ENCODE data around the gene THY1.
"Not testable (repeated sequence)": the region's sequence is repeated elsewhere in the genome, so short reads cannot be mapped to it uniquely, and the experiment has no call there.

Gene THY1

DNA sequence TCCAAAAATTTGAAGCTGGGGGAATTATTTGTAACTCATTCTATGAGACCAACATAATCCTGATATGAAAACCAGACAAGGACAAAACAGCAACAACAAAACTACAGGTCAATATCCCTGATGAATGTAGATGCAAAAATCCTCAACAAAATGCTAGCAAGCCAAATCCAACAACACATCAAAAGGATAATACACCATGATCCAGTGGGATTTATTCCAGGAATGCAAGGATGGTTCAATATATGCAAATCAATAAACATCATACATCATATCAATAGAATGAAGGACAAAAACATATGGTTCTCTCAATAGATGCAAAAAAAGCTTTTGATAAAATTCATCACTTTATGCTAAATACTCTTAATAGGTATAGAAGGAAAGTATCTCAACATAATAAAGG, 22.1 kb downstream of the THY1 start:
- no peak for DNase-seq (ENCODE audit: insufficient read length, low spot score)
- TF ChIP-seq TAF1 (IDR thresholded peaks at IDR 0.05; ENCODE audit: low read depth, low read length) (no peak), POLR2A (IDR thresholded peaks at IDR 0.05; ENCODE audit: low read depth, low read length) (no peak), SPI1 (IDR thresholded peaks at IDR 0.05; ENCODE audit: low read depth, low read length) (no peak), POLR2AphosphoS5 (IDR thresholded peaks at IDR 0.05; ENCODE audit: low read depth, low read length) (no peak), POU2F2 (IDR thresholded peaks at IDR 0.05; ENCODE audit: low read depth, low read length) (no peak), PAX5 (IDR thresholded peaks at IDR 0.05; ENCODE audit: insufficient read depth, low read length, severe bottlenecking) (no peak)
- FAIRE-seq = no peak

- DNase-seq (ENCODE audit: insufficient read length, low spot score) (no peak), FAIRE-seq (no peak)
- no peak for TF ChIP-seq TAF1 (IDR thresholded peaks at IDR 0.05; ENCODE audit: low read depth, low read length)
- no peak for TF ChIP-seq POLR2AphosphoS5 (IDR thresholded peaks at IDR 0.05; ENCODE audit: low read depth, low read length)
- TF ChIP-seq POLR2A (IDR thresholded peaks at IDR 0.05; ENCODE audit: low read depth, low read length) = no peak
- TF ChIP-seq SPI1 (IDR thresholded peaks at IDR 0.05; ENCODE audit: low read depth, low read length) = no peak
- no peak for TF ChIP-seq POU2F2 (IDR thresholded peaks at IDR 0.05; ENCODE audit: low read depth, low read length)
- TF ChIP-seq PAX5 (IDR thresholded peaks at IDR 0.05; ENCODE audit: insufficient read depth, low read length, severe bottlenecking) = no peak
These were observed 25.2 kb downstream of the THY1 start for GRCh38 chr11:119397740-119398139.

DNA sequence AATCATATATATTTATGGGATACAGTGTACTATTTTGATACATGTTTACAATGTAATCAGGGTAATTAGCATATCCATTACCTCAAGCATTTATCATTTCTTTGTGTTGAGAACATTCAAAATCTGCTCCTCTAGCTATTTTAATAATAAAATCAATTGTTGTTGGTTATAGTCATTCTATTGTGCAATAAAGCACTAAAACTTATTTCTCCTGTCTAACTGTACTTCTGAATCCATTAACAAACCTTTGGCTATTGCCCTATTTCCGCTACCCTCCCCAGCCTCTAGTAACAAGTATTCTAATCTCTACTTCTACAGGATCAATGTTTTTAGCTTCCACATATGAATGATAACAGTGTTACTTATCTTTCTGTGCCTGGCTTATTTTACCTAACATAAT, 26.1 kb downstream of the THY1 start:
- FAIRE-seq (no peak), DNase-seq (ENCODE audit: insufficient read length, low spot score) (no peak)
- TF ChIP-seq SPI1 (IDR thresholded peaks at IDR 0.05; ENCODE audit: low read depth, low read length) (no peak), POU2F2 (IDR thresholded peaks at IDR 0.05; ENCODE audit: low read depth, low read length) (no peak), PAX5 (IDR thresholded peaks at IDR 0.05; ENCODE audit: insufficient read depth, low read length, severe bottlenecking) (no peak), POLR2A (IDR thresholded peaks at IDR 0.05; ENCODE audit: low read depth, low read length) (no peak), POLR2AphosphoS5 (IDR thresholded peaks at IDR 0.05; ENCODE audit: low read depth, low read length) (no peak), TAF1 (IDR thresholded peaks at IDR 0.05; ENCODE audit: low read depth, low read length) (no peak)

DNA sequence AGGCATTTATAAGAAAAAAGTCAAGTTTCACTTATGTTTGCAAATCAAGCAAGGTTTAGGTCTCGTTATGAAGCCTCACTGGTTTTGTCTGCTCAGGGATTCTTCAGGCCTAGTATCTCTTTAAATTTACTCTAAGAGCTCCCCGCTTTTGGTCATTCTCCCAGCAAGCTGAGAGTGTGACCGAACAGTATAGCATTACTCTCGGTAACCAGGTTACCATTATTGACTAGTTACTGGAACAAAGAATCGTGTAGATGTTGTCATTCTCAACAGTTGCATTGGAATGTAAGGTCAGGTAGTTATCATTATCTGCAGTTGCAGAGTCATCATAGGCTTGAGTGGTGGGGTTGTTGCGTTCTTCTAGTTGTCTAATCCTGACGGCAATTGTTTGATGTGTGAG, 31.7 kb downstream of the THY1 start:
- no peak for FAIRE-seq
- DNase-seq (ENCODE audit: insufficient read length, low spot score) = no peak

GRCh38 chr11:119389611-119390254, 33.2 kb downstream of the THY1 start:
- peak; percentile 61 for FAIRE-seq
- no peak for DNase-seq (ENCODE audit: insufficient read length, low spot score)
- TF ChIP-seq POU2F2 (IDR thresholded peaks at IDR 0.05; ENCODE audit: low read depth, low read length) (no peak), SPI1 (IDR thresholded peaks at IDR 0.05; ENCODE audit: low read depth, low read length) (no peak), POLR2AphosphoS5 (IDR thresholded peaks at IDR 0.05; ENCODE audit: low read depth, low read length) (no peak), POLR2A (IDR thresholded peaks at IDR 0.05; ENCODE audit: low read depth, low read length) (no peak), TAF1 (IDR thresholded peaks at IDR 0.05; ENCODE audit: low read depth, low read length) (no peak), PAX5 (IDR thresholded peaks at IDR 0.05; ENCODE audit: insufficient read depth, low read length, severe bottlenecking) (no peak)

More for the DNA sequence above, 31.7 kb downstream of the THY1 start:
- TF ChIP-seq TAF1 (IDR thresholded peaks at IDR 0.05; ENCODE audit: low read depth, low read length) (no peak), SPI1 (IDR thresholded peaks at IDR 0.05; ENCODE audit: low read depth, low read length) (no peak), PAX5 (IDR thresholded peaks at IDR 0.05; ENCODE audit: insufficient read depth, low read length, severe bottlenecking) (no peak), POLR2A (IDR thresholded peaks at IDR 0.05; ENCODE audit: low read depth, low read length) (no peak), POU2F2 (IDR thresholded peaks at IDR 0.05; ENCODE audit: low read depth, low read length) (no peak), POLR2AphosphoS5 (IDR thresholded peaks at IDR 0.05; ENCODE audit: low read depth, low read length) (no peak)

GRCh38 chr11:119388103-119388502, 34.9 kb downstream of the THY1 start:
- no peak for FAIRE-seq
- no peak for DNase-seq (ENCODE audit: insufficient read length, low spot score)
- no peak for TF ChIP-seq SPI1 (IDR thresholded peaks at IDR 0.05; ENCODE audit: low read depth, low read length)
- TF ChIP-seq POLR2A (IDR thresholded peaks at IDR 0.05; ENCODE audit: low read depth, low read length) = no peak
- TF ChIP-seq TAF1 (IDR thresholded peaks at IDR 0.05; ENCODE audit: low read depth, low read length) = no peak
- TF ChIP-seq PAX5 (IDR thresholded peaks at IDR 0.05; ENCODE audit: insufficient read depth, low read length, severe bottlenecking) = no peak
- no peak for TF ChIP-seq POU2F2 (IDR thresholded peaks at IDR 0.05; ENCODE audit: low read depth, low read length)
- no peak for TF ChIP-seq POLR2AphosphoS5 (IDR thresholded peaks at IDR 0.05; ENCODE audit: low read depth, low read length)

GRCh38 chr11:119384332-119384731, 38.6 kb downstream of the THY1 start:
- DNase-seq (ENCODE audit: insufficient read length, low spot score) (no peak), FAIRE-seq (no peak)
- no peak for TF ChIP-seq PAX5 (IDR thresholded peaks at IDR 0.05; ENCODE audit: insufficient read depth, low read length, severe bottlenecking)
- TF ChIP-seq SPI1 (IDR thresholded peaks at IDR 0.05; ENCODE audit: low read depth, low read length) = no peak
- no peak for TF ChIP-seq TAF1 (IDR thresholded peaks at IDR 0.05; ENCODE audit: low read depth, low read length)
- TF ChIP-seq POU2F2 (IDR thresholded peaks at IDR 0.05; ENCODE audit: low read depth, low read length) = no peak
- no peak for TF ChIP-seq POLR2A (IDR thresholded peaks at IDR 0.05; ENCODE audit: low read depth, low read length)
- TF ChIP-seq POLR2AphosphoS5 (IDR thresholded peaks at IDR 0.05; ENCODE audit: low read depth, low read length) = no peak

DNA sequence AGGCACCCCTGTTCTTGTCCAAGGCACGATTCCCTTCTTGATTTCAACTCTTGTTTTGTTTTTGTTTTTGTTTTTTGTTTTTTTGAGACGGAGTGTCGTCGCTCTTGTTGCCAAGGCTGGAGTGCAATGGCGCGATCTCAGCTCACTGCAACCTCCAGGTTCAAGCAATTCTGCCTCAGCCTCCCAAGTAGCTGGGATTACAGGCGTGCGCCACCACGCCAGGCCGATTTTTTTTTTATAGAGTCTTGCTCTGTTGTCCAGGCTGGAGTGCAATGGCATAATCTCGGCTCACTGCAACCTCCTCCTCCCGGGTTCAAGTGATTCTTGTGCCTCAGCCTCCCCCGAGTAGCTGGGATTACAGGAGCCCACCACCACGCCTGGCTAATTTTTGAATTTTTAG, 40.5 kb downstream of the THY1 start:
- not testable (repeated sequence) for FAIRE-seq; DNase-seq (ENCODE audit: insufficient read length, low spot score)

- no peak for DNase-seq (ENCODE audit: insufficient read length, low spot score)
- FAIRE-seq = no peak
- TF ChIP-seq POLR2A (IDR thresholded peaks at IDR 0.05; ENCODE audit: low read depth, low read length) = no peak
- TF ChIP-seq SPI1 (IDR thresholded peaks at IDR 0.05; ENCODE audit: low read depth, low read length) = no peak
- no peak for TF ChIP-seq POLR2AphosphoS5 (IDR thresholded peaks at IDR 0.05; ENCODE audit: low read depth, low read length)
- no peak for TF ChIP-seq POU2F2 (IDR thresholded peaks at IDR 0.05; ENCODE audit: low read depth, low read length)
- TF ChIP-seq TAF1 (IDR thresholded peaks at IDR 0.05; ENCODE audit: low read depth, low read length) = no peak
- no peak for TF ChIP-seq PAX5 (IDR thresholded peaks at IDR 0.05; ENCODE audit: insufficient read depth, low read length, severe bottlenecking)
These were observed 40.9 kb downstream of the THY1 start for GRCh38 chr11:119382101-119382500.

Data from GM12891 (cell line).